Stimulated activated naive CD4-positive, alpha-beta T cell (primary cell): ENCODE measurements around the gene B3GAT2.
"Not testable (repeated sequence)": the region's sequence is repeated elsewhere in the genome, so short reads cannot be mapped to it uniquely, and the experiment has no call there.

ENCODE experiments used
- DNase-seq, 6 experiments: peaks; one replicate each; lab custom pipeline; 2025; lab: John Stamatoyannopoulos, UW

Gene B3GAT2

GRCh38 chr6:70956451-70957283 is at the start of gene B3GAT2:
Gene B3GAT2, minus strand, starts transcription at chr6:70957060. Its CDS starts 631 bp downstream, at chr6:70956429.
- DNase-seq, result peak in 1 of 6 experiments; percentile 17

- no peak for DNase-seq
Observed at GRCh38 chr6:70998148-70998547, 41.3 kb upstream of the B3GAT2 start.

- DNase-seq, result no peak
Observed at GRCh38 chr6:70997379-70997778, 40.5 kb upstream of the B3GAT2 start.

GRCh38 chr6:70996106-70996505 is 39.2 kb upstream of the B3GAT2 start:
- DNase-seq, result no peak

- no peak for DNase-seq
Observed at GRCh38 chr6:70995411-70995810, 38.6 kb upstream of the B3GAT2 start.

- DNase-seq, result no peak
Observed at GRCh38 chr6:70991253-70991652, 34.4 kb upstream of the B3GAT2 start.

GRCh38 chr6:70985156-70985555 is 28.3 kb upstream of the B3GAT2 start:
- DNase-seq, result no peak

GRCh38 chr6:70982747-70983146 is 25.9 kb upstream of the B3GAT2 start:
- DNase-seq, result no peak

GRCh38 chr6:70980727-70981126 is 23.9 kb upstream of the B3GAT2 start:
- DNase-seq, result no peak

GRCh38 chr6:70973604-70974003 is 16.7 kb upstream of the B3GAT2 start:
- DNase-seq, result no peak

GRCh38 chr6:70967049-70967448 is 10.2 kb upstream of the B3GAT2 start:
- DNase-seq, result no peak

GRCh38 chr6:70957284-70957617 is 391 bp upstream of the B3GAT2 start:
- DNase-seq, result no peak

- no peak for DNase-seq
Observed at GRCh38 chr6:70956191-70956450, 739 bp downstream of the B3GAT2 start.

GRCh38 chr6:70955441-70956190 is 1.2 kb downstream of the B3GAT2 start:
- peak; percentile 65 to 84 (median 72) for DNase-seq

GRCh38 chr6:70954750-70955149 is 2.1 kb downstream of the B3GAT2 start:
- no peak for DNase-seq

- no peak for DNase-seq
Observed at GRCh38 chr6:70954176-70954575, 2.7 kb downstream of the B3GAT2 start.

GRCh38 chr6:70952608-70953165 is 4.2 kb downstream of the B3GAT2 start:
- DNase-seq, result no peak

GRCh38 chr6:70944321-70944720 is 12.5 kb downstream of the B3GAT2 start:
- DNase-seq, result not testable (repeated sequence)

- no peak for DNase-seq
Observed at GRCh38 chr6:70933853-70934252, 23.0 kb downstream of the B3GAT2 start.

GRCh38 chr6:70905742-70906141 is 51.1 kb downstream of the B3GAT2 start:
- DNase-seq, result no peak

- DNase-seq, result no peak
Observed at GRCh38 chr6:70903665-70904452, 53.0 kb downstream of the B3GAT2 start.

GRCh38 chr6:70901324-70901723 is 55.5 kb downstream of the B3GAT2 start:
- no peak for DNase-seq
